ENCODE data around the gene FUT8. TPM values are rescaled to one million over a fixed set of nuclear protein-coding genes. Genes with fewer than 3 reads are reported as not detected.

Gene FUT8
- total RNA-seq, 1 experiment from 2014 or later = 42.3 TPM

DNA sequence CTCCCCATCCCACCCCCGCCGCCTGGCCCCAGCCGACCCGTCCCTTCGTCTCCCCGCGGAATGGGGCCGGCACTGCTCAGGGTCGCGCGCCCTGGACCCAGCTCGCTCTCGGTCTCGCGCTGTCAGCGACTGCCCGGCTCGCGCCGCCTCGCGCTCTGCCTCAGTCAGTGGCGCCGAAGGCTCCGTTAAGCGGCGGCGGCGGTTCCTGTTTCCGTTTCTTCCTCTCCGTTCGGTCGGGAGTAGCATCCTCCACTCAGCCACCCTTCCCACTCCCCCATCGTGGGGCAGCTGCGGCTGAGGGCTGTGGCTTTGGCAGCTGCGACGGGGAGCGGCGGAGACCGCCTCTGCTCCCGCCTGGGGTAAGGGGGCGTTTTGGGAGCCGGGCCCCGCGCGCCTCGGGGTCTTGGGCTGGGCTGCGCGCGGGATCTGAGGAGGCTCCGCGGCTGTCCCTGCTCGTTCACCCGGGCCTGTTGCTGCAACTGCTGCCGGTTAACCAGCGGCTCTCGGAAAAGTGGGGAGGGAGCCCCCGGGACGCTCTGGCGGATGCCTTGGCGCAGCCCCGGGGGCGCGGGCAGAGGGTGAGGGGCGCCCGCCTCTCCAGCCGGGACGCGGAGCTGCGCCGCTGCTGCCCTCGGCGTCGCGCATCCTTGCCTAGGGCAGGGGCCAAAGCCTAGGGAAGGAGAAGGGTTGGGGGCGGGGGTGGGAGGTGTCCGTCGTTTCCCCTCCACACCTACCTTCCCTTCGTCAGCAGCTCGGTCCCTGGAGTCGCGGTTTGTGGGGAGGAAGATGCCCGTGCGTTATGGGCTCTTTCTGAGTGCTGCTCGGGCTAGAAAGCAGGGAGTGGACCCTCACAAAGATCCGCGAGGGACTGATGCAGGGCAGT, 567 bp downstream of the FUT8 start:
- TF ChIP-seq ZNF274 (IDR thresholded peaks at IDR 0.05; ENCODE audit: low read depth, low read length) (no peak), EGR1 (IDR thresholded peaks at IDR 0.05; ENCODE audit: low read depth) (no peak), CEBPB (IDR thresholded peaks at IDR 0.05; ENCODE audit: low read depth) (no peak), FOSL1 (IDR thresholded peaks at IDR 0.05; ENCODE audit: low read depth) (no peak), CBX3 (IDR thresholded peaks at IDR 0.05; ENCODE audit: low read depth) (no peak), POLR2A (IDR thresholded peaks at IDR 0.05; ENCODE audit: borderline replicate concordance, extremely low read depth, insufficient read depth, insufficient read length) (no peak), YY1 (IDR thresholded peaks at IDR 0.05; ENCODE audit: extremely low read depth, insufficient replicate concordance, low read depth, low read length) (no peak), TCF7L2 (IDR thresholded peaks at IDR 0.05; ENCODE audit: borderline replicate concordance, extremely low read depth, insufficient read depth, insufficient read length) (no peak), EZH2phosphoT487 (IDR thresholded peaks at IDR 0.05; ENCODE audit: borderline replicate concordance) (no peak), ELF1 (IDR thresholded peaks at IDR 0.05; ENCODE audit: borderline replicate concordance, low read depth) (no peak), JUND (IDR thresholded peaks at IDR 0.05) (no peak), RAD21 (IDR thresholded peaks at IDR 0.05; ENCODE audit: low read depth) (no peak), SP1 (IDR thresholded peaks at IDR 0.05; ENCODE audit: low read depth) (no peak), ZFX (IDR thresholded peaks at IDR 0.05) (no peak), SRF (IDR thresholded peaks at IDR 0.05; ENCODE audit: low read depth) (no peak), EZH2 (IDR thresholded peaks at IDR 0.05) (no peak)
- TF ChIP-seq, protein P1, sequence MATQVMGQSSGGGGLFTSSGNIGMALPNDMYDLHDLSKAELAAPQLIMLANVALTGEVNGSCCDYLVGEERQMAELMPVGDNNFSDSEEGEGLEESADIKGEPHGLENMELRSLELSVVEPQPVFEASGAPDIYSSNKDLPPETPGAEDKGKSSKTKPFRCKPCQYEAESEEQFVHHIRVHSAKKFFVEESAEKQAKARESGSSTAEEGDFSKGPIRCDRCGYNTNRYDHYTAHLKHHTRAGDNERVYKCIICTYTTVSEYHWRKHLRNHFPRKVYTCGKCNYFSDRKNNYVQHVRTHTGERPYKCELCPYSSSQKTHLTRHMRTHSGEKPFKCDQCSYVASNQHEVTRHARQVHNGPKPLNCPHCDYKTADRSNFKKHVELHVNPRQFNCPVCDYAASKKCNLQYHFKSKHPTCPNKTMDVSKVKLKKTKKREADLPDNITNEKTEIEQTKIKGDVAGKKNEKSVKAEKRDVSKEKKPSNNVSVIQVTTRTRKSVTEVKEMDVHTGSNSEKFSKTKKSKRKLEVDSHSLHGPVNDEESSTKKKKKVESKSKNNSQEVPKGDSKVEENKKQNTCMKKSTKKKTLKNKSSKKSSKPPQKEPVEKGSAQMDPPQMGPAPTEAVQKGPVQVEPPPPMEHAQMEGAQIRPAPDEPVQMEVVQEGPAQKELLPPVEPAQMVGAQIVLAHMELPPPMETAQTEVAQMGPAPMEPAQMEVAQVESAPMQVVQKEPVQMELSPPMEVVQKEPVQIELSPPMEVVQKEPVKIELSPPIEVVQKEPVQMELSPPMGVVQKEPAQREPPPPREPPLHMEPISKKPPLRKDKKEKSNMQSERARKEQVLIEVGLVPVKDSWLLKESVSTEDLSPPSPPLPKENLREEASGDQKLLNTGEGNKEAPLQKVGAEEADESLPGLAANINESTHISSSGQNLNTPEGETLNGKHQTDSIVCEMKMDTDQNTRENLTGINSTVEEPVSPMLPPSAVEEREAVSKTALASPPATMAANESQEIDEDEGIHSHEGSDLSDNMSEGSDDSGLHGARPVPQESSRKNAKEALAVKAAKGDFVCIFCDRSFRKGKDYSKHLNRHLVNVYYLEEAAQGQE (IDR thresholded peaks at IDR 0.05; ENCODE audit: low read depth) = no peak
- TF ChIP-seq, protein P2, sequence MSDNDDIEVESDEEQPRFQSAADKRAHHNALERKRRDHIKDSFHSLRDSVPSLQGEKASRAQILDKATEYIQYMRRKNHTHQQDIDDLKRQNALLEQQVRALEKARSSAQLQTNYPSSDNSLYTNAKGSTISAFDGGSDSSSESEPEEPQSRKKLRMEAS (IDR thresholded peaks at IDR 0.05) = no peak
- TF ChIP-seq, protein P3, sequence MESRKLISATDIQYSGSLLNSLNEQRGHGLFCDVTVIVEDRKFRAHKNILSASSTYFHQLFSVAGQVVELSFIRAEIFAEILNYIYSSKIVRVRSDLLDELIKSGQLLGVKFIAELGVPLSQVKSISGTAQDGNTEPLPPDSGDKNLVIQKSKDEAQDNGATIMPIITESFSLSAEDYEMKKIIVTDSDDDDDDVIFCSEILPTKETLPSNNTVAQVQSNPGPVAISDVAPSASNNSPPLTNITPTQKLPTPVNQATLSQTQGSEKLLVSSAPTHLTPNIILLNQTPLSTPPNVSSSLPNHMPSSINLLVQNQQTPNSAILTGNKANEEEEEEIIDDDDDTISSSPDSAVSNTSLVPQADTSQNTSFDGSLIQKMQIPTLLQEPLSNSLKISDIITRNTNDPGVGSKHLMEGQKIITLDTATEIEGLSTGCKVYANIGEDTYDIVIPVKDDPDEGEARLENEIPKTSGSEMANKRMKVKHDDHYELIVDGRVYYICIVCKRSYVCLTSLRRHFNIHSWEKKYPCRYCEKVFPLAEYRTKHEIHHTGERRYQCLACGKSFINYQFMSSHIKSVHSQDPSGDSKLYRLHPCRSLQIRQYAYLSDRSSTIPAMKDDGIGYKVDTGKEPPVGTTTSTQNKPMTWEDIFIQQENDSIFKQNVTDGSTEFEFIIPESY (IDR thresholded peaks at IDR 0.05; ENCODE audit: extremely low read depth, insufficient replicate concordance, low read length) = no peak
- TF ChIP-seq, protein P4, sequence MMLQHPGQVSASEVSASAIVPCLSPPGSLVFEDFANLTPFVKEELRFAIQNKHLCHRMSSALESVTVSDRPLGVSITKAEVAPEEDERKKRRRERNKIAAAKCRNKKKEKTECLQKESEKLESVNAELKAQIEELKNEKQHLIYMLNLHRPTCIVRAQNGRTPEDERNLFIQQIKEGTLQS (IDR thresholded peaks at IDR 0.05) = no peak
- Histone ChIP-seq H3K79me2 (ENCODE audit: insufficient read depth, low read length) (peaks cover 43% of the 10 kb centered on the region), H3K36me3 (ENCODE audit: control insufficient read depth in 1 of 2, insufficient read depth in 2 of 2, low read length in 2 of 2) (no peaks in the 10 kb centered on the region), H3K9me2 (ENCODE audit: insufficient read depth) (no peaks in the 10 kb centered on the region), H3K4me2 (ENCODE audit: low read length) (peak overlapping the region; percentile 98), H2AFZ (ENCODE audit: low read depth, low read length, poor library complexity, severe bottlenecking) (no peak overlapping the region), H4K20me1 (ENCODE audit: insufficient read depth) (no peaks in the 10 kb centered on the region; the same call in 1 of the 2 replicates), H3K27me3 (ENCODE audit: insufficient read depth, low read length) (no peaks in the 10 kb centered on the region), H3K27ac (ENCODE audit: low read depth, low read length) (peak overlapping the region; percentile 67), H3K9me3 (ENCODE audit: control insufficient read depth in 1 of 2, insufficient read depth in 1 of 2, low read depth in 1 of 2, low read length in 2 of 2) (no peaks in the 10 kb centered on the region), H3K4me1 (ENCODE audit: control insufficient read depth in 1 of 2, insufficient read depth in 2 of 2, low read length in 2 of 2) (peaks cover 2 to 21% of the 10 kb centered on the region in 2 experiments; a peak in 2 of 4 replicates), H3K4me3 (replicated peaks in 1 of 2; ENCODE audit: low read depth in 1 of 2, low read length in 2 of 2) (peak overlapping the region; percentile 71 to 91), H3K9ac (ENCODE audit: low read length) (peak overlapping the region; percentile 78)
- BruUV-seq (replicated peaks) = no TSS peak
- DNase-seq (ENCODE audit: low read depth, low spot score) (no peak), ATAC-seq (peak; percentile 59)
- CTCF ChIA-PET = interaction anchor here (0.7 to 4.8 kb wide), 6 partner anchors 127 to 547 kb away, joined by 3 to 65 read pairs (median 7); no protein-coding TSS in a partner anchor
- intact Hi-C loops (cut with micrococcal nuclease) = loop anchor here (1.0 to 5.0 kb wide), 5 partner anchors 126 to 412 kb away; partner anchors contain the start of gene MAX
- POLR2A ChIA-PET = no interaction called here
- RAD21 ChIA-PET (ENCODE audit: low non-redundant PET in 1 of 2, low total read pairs in 2 of 2, uncharacterized antibody in 2 of 2, unreplicated experiment in 2 of 2) = interaction anchor here (0.8 to 1.7 kb wide), 3 partner anchors 126 to 412 kb away, joined by 3 to 5 read pairs (median 4); no protein-coding TSS in a partner anchor

All from HCT116 (cell line).